H1 (cell line): ENCODE data around the gene DNAJB7. TPM values are rescaled to one million over a fixed set of nuclear protein-coding genes. Genes with fewer than 3 reads are reported as not detected.

ENCODE experiments used
- CTCF ChIA-PET: fragments of 300-600 bp; sonication (Branson Sonifier 250); formaldehyde crosslinking; loops from one replicate; lab custom pipeline; 2021; ENCODE audit not compliant: partially characterized antibody; lab: Charles Lee
- POLR2A ChIA-PET: fragments of 300-600 bp; sonication (Branson Sonifier 250); formaldehyde crosslinking; loops from one replicate; lab custom pipeline; 2021; ENCODE audit warnings: inconsistent platforms; ENCODE audit not compliant: partially characterized antibody; lab: Charles Lee
- DNase-seq, 2 experiments: peaks; one replicate each; pipeline versions ENCODE4 v3.0.0 to v3.0.0-alpha.2; 2010 to 2022; ENCODE audit warnings: low spot score in 2 of 2, low read depth in 1 of 2, mixed read lengths in 1 of 2
- FAIRE-seq: peaks from 2 replicates; lab custom pipeline; 2011; peaks lifted over from hg19 to GRCh38; lab: Jason Lieb, UNC
- H2AFZ ChIP-seq: 2 replicates; pipeline ENCODE4 v1.8.1; 2012; ENCODE audit warnings: low read length, inconsistent platforms
- H2AK5ac ChIP-seq: 2 replicates; pipeline ENCODE4 v1.6.1; 2013; ENCODE audit warnings: low read depth, low read length
- H2BK120ac ChIP-seq: replicated peaks from 2 replicates; pipeline ENCODE3; 2013; ENCODE audit warnings: low read depth, low read length, inconsistent platforms
- H2BK12ac ChIP-seq: 2 replicates; pipeline ENCODE4 v1.6.1; 2013; ENCODE audit warnings: low read depth, low read length
- H2BK15ac ChIP-seq: 2 replicates; pipeline ENCODE4 v1.6.1; 2013; ENCODE audit warnings: low read length
- H2BK20ac ChIP-seq: 2 replicates; pipeline ENCODE4 v1.6.1; 2013; ENCODE audit warnings: low read length
- H2BK5ac ChIP-seq: 2 replicates; pipeline ENCODE4 v1.6.1; 2013; ENCODE audit warnings: low read depth, low read length
- H3K14ac ChIP-seq: 2 replicates; pipeline ENCODE4 v1.6.1; 2013; ENCODE audit warnings: inconsistent platforms; ENCODE audit not compliant: insufficient read length
- H3K18ac ChIP-seq: 2 replicates; pipeline ENCODE4 v1.6.1; 2013; ENCODE audit warnings: low read length; ENCODE audit errors: extremely low read depth
- H3K23ac ChIP-seq: 2 replicates; pipeline ENCODE4 v1.6.1; 2013; ENCODE audit warnings: inconsistent platforms; ENCODE audit not compliant: insufficient read length
- H3K23me2 ChIP-seq: 2 replicates; pipeline ENCODE4 v1.6.1; 2013; ENCODE audit warnings: low read depth, low read length
- H3K27ac ChIP-seq: 2 replicates; pipeline ENCODE4 v1.6.1; 2011; ENCODE audit warnings: low read depth, low read length, inconsistent platforms
- H3K27me3 ChIP-seq, 4 experiments: replicated peaks in 1 of 4; 1 replicate in 1 of 4; 2 replicates in 3 of 4; pipeline versions ENCODE4 v1.6.1 to v1.8.1; 2011 to 2013; ENCODE audit warnings: low read length in 3 of 4, mild to moderate bottlenecking in 3 of 4, inconsistent platforms in 2 of 4, mixed read lengths in 2 of 4, moderate library complexity in 1 of 4; ENCODE audit not compliant: control insufficient read depth in 3 of 4, insufficient read depth in 3 of 4; ENCODE audit errors: extremely low read depth in 1 of 4
- H3K36me3 ChIP-seq, 4 experiments: 2 replicates each; pipeline versions ENCODE4 v1.6.1 to v1.8.1; 2011 to 2013; ENCODE audit warnings: mild to moderate bottlenecking in 4 of 4, low read length in 3 of 4, moderate library complexity in 2 of 4, control low read depth in 1 of 4, inconsistent platforms in 1 of 4; ENCODE audit not compliant: insufficient read depth in 4 of 4, control insufficient read depth in 2 of 4
- H3K4ac ChIP-seq: replicated peaks from 2 replicates; pipeline ENCODE3; 2013; ENCODE audit warnings: low read length, low read depth, mixed read lengths, inconsistent platforms; ENCODE audit not compliant: insufficient read length
- H3K4me1 ChIP-seq, 4 experiments: replicated peaks in 1 of 4; 1 replicate in 1 of 4; 2 replicates in 3 of 4; pipeline versions ENCODE4 v1.6.1 to v1.8.1; 2011 to 2013; ENCODE audit warnings: low read length in 3 of 4, inconsistent platforms in 2 of 4, mixed read lengths in 1 of 4; ENCODE audit not compliant: insufficient read depth in 4 of 4, control insufficient read depth in 3 of 4
- H3K4me2 ChIP-seq, 2 experiments: 2 replicates each; pipeline versions ENCODE4 v1.6.1 to v1.8.1; 2011 to 2013; ENCODE audit warnings: low read depth in 2 of 2, low read length in 2 of 2, control low read depth in 1 of 2, inconsistent platforms in 1 of 2, mild to moderate bottlenecking in 1 of 2; ENCODE audit not compliant: insufficient read depth in 1 of 2
- H3K4me3 ChIP-seq, 4 experiments: fragments of 200-600, 300-600 bp in 1 of 4; sonication (generic), shearing (Covaris generic), sonication (Bioruptor Twin) in 1 of 4; 2 replicates each; pipeline versions ENCODE4 v1.5.1 to v1.8.1; 2011 to 2016; ENCODE audit warnings: low read length in 4 of 4, low read depth in 3 of 4, control low read depth in 2 of 4, inconsistent platforms in 2 of 4, mild to moderate bottlenecking in 2 of 4, mixed read lengths in 1 of 4, moderate library complexity in 1 of 4; ENCODE audit not compliant: insufficient read depth in 2 of 4; ENCODE audit errors: extremely low read depth in 1 of 4
- H3K56ac ChIP-seq: replicated peaks from 2 replicates; pipeline ENCODE3; 2013; ENCODE audit warnings: low read depth, mild to moderate bottlenecking, mixed read lengths, low read length, inconsistent platforms; ENCODE audit not compliant: insufficient read length
- H3K79me1 ChIP-seq: 2 replicates; pipeline ENCODE4 v1.6.1; 2013; ENCODE audit warnings: low read depth, low read length, control low read depth
- H3K79me2 ChIP-seq, 2 experiments: 2 replicates each; pipeline versions ENCODE4 v1.6.1 to v1.8.1; 2012 to 2013; ENCODE audit warnings: low read length in 2 of 2, mild to moderate bottlenecking in 2 of 2, inconsistent platforms in 1 of 2; ENCODE audit not compliant: insufficient read depth in 2 of 2, control insufficient read depth in 1 of 2
- H3K9ac ChIP-seq, 4 experiments: replicated peaks in 1 of 4; 1 replicate in 1 of 4; 2 replicates in 3 of 4; pipeline versions ENCODE4 v1.6.1 to v1.8.1; 2011 to 2013; ENCODE audit warnings: low read depth in 3 of 4, low read length in 3 of 4, control low read depth in 2 of 4, mild to moderate bottlenecking in 2 of 4, moderate library complexity in 2 of 4, inconsistent platforms in 1 of 4; ENCODE audit errors: extremely low read depth in 1 of 4
- H3K9me3 ChIP-seq, 2 experiments: 2 replicates each; pipeline versions ENCODE4 v1.6.1 to v1.8.1; 2012 to 2013; ENCODE audit warnings: mild to moderate bottlenecking in 2 of 2, moderate library complexity in 2 of 2, control low read depth in 1 of 2, inconsistent platforms in 1 of 2, low read depth in 1 of 2, low read length in 1 of 2, mixed read lengths in 1 of 2; ENCODE audit not compliant: insufficient read depth in 2 of 2
- H4K20me1 ChIP-seq, 2 experiments: replicated peaks in 1 of 2; 2 replicates each; pipeline versions ENCODE3 to v1.8.1; 2011 to 2013; ENCODE audit warnings: inconsistent platforms in 2 of 2, low read length in 2 of 2, mild to moderate bottlenecking in 1 of 2; ENCODE audit not compliant: insufficient read depth in 2 of 2, control insufficient read depth in 1 of 2
- H4K5ac ChIP-seq: 2 replicates; pipeline ENCODE4 v1.6.1; 2013; ENCODE audit warnings: low read length, low read depth, mixed read lengths, inconsistent platforms; ENCODE audit not compliant: insufficient read length
- H4K8ac ChIP-seq: 2 replicates; pipeline ENCODE4 v1.8.0; 2013; ENCODE audit warnings: mild to moderate bottlenecking, moderate library complexity, low read length, inconsistent platforms; ENCODE audit not compliant: insufficient read depth; ENCODE audit errors: extremely low read depth
- H4K91ac ChIP-seq: replicated peaks from 2 replicates; pipeline ENCODE3; 2013; ENCODE audit warnings: low read length, mixed read lengths, inconsistent platforms; ENCODE audit not compliant: insufficient read length
- BACH1 ChIP-seq: IDR thresholded peaks from 2 replicates; pipeline ENCODE4 v1.6.1; 2012; ENCODE audit warnings: low read length, improper control_type of control experiment
- EZH2 ChIP-seq: fragments of 200-600 bp; sonication (generic); IDR thresholded peaks from 2 replicates; pipeline ENCODE4 v1.7.1; 2012; ENCODE audit warnings: low read depth, mild to moderate bottlenecking, moderate library complexity, low read length, inconsistent platforms; ENCODE audit not compliant: severe bottlenecking
- MAFK ChIP-seq: IDR thresholded peaks from 2 replicates; pipeline ENCODE4 v1.6.1; 2012; ENCODE audit warnings: low read depth, mild to moderate bottlenecking, improper control_type of control experiment, low read length
- POU5F1 ChIP-seq: IDR thresholded peaks from 2 replicates; pipeline ENCODE4 v1.6.1; 2011; ENCODE audit warnings: low read depth, mild to moderate bottlenecking, low read length, moderate library complexity
- RAD21 ChIP-seq, 2 experiments: IDR thresholded peaks in 1 of 2; conservative IDR thresholded peaks in 1 of 2; 2 replicates each; pipeline ENCODE4 v1.6.1; 2011; ENCODE audit warnings: low read depth in 2 of 2, low read length in 2 of 2, improper control_type of control experiment in 1 of 2, inconsistent platforms in 1 of 2, mild to moderate bottlenecking in 1 of 2, moderate library complexity in 1 of 2
- WGBS, 2 experiments: shearing (Covaris generic) in 1 of 2; methylation state at CpG; one replicate each; pipeline versions ENCODE4 v1.1.6 to v1.1.7; 2013 to 2015; ENCODE audit warnings: low lambda C conversion rate in 2 of 2, mixed read lengths in 2 of 2, inconsistent platforms in 1 of 2, low coverage in 1 of 2, missing lambda C conversion rate in 1 of 2; ENCODE audit not compliant: insufficient replicate concordance in 2 of 2, insufficient coverage in 1 of 2, insufficient read length in 1 of 2; ENCODE audit errors: extremely low coverage in 1 of 2, missing lambda C conversion rate in 1 of 2; 5-methylcytosine and 5-hydroxymethylcytosine counted together
- polyA plus RNA-seq, 7 experiments: library from polyadenylated mRNA; depleted of rRNA in 3 of 7; stranded (reverse) in 5 of 7; unstranded in 2 of 7; fragments of >200 nt in 5 of 7; fragments of 200-250 nt in 2 of 7; gene quantifications; 1 replicate in 5 of 7; 2 replicates in 1 of 7; 4 replicates in 1 of 7; pipeline versions ENCODE4 v1.2.1 to v1.2.3, GENCODE V29; 2011 to 2013; ENCODE audit warnings: missing spikeins in 2 of 7, mixed read lengths in 2 of 7
- total RNA-seq: library from RNA; stranded (reverse); fragmentation: NEBNext Ultra II Directional; extraction: Animal tissue kit (Norgen Biotek cat#: 25700); gene quantifications from 2 replicates; pipeline ENCODE4 v1.2.1, GENCODE V29; 2021
- TF ChIP-seq, protein P1 (sequence below), 3 experiments: IDR thresholded peaks; 1 replicate in 2 of 3; 2 replicates in 1 of 3; pipeline versions ENCODE4 v1.5.1 to v1.6.1; 2011; ENCODE audit warnings: low read length in 3 of 3, mild to moderate bottlenecking in 3 of 3, inconsistent platforms in 2 of 3, low read depth in 1 of 3, moderate library complexity in 1 of 3; ENCODE audit not compliant: insufficient read depth in 1 of 3; ENCODE audit errors: control extremely low read depth in 1 of 3

Gene DNAJB7
- total and polyA plus RNA-seq, 2 of the 8 experiments (the other 6 are each of a cell fraction or from before 2014, with no cell fraction given), result not detected

DNA sequence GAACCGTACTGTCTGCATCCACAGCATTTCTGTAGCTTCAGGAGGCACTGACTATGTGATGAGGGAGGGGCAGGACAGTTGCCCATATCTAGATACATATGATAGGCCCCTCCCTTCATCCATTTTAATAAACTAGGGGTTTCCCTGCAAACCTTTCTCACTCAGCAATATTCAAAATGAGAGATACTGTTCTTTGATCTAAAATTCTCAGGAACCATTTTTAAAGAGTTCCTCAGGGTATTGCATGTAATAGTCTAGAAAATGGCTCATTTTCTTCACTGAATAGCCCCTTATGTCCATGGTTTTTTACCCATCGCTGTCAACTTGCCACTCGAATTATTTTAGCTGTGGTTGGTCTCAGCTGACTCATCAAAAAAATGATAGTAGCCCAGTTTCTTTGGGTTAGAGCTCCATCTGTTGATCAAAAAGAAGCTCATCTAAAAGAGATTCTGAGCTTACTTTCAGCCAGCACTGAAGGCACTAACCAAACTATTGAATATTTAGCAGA lies 37.0 kb upstream of the DNAJB7 start:
- no peak overlapping the region for H3K4me2 ChIP-seq
- DNase-seq (no peak), FAIRE-seq (peak; percentile 39)
- no peak overlapping the region for H2BK20ac ChIP-seq
- H4K8ac ChIP-seq, result no peak overlapping the region
- H3K4me1 ChIP-seq, result no peaks in the 10 kb centered on the region
- H3K4ac ChIP-seq, result no peak overlapping the region
- H3K4me3 ChIP-seq, result no peak overlapping the region
- no peaks in the 10 kb centered on the region for H4K20me1 ChIP-seq
- no peak overlapping the region for H3K9ac ChIP-seq
- ChIA-PET CTCF (interaction anchor here (0.7 to 1.7 kb wide), 20 partner anchors 9 to 526 kb away, joined by 3 to 5 read pairs (median 3); no protein-coding TSS in a partner anchor), POLR2A (interaction anchor here (0.6 kb wide), 1 partner anchor 13 kb away, joined by 3 read pairs; no protein-coding TSS in a partner anchor)
- H3K18ac ChIP-seq, result no peak overlapping the region
- no peak overlapping the region for H4K5ac ChIP-seq
- H2BK5ac ChIP-seq, result no peak overlapping the region
- 82% methylated on average over 3 of the region's 3 CpGs; no CpG with 5 or more reads in 1 of the 2 experiments for WGBS, 2 experiments
- no peaks in the 10 kb centered on the region for H3K79me2 ChIP-seq
- no peak overlapping the region for H3K56ac ChIP-seq
- H3K36me3 ChIP-seq, result no peaks in the 10 kb centered on the region
- no peaks in the 10 kb centered on the region for H3K23me2 ChIP-seq
- TF ChIP-seq EZH2 (no peak), RAD21 (IDR thresholded peaks at IDR 0.05 in 1 of 2, conservative IDR thresholded peaks at IDR 0.05 in 1 of 2; ENCODE audit: low read depth in 2 of 2, low read length in 2 of 2) (peak; percentile 61 to 74), MAFK (peak; percentile 98), BACH1 (peak; percentile 95), POU5F1 (no peak)
- TF ChIP-seq, protein P1, sequence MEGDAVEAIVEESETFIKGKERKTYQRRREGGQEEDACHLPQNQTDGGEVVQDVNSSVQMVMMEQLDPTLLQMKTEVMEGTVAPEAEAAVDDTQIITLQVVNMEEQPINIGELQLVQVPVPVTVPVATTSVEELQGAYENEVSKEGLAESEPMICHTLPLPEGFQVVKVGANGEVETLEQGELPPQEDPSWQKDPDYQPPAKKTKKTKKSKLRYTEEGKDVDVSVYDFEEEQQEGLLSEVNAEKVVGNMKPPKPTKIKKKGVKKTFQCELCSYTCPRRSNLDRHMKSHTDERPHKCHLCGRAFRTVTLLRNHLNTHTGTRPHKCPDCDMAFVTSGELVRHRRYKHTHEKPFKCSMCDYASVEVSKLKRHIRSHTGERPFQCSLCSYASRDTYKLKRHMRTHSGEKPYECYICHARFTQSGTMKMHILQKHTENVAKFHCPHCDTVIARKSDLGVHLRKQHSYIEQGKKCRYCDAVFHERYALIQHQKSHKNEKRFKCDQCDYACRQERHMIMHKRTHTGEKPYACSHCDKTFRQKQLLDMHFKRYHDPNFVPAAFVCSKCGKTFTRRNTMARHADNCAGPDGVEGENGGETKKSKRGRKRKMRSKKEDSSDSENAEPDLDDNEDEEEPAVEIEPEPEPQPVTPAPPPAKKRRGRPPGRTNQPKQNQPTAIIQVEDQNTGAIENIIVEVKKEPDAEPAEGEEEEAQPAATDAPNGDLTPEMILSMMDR (IDR thresholded peaks at IDR 0.05; ENCODE audit: control extremely low read depth in 1 of 3, insufficient read depth in 1 of 3, low read depth in 1 of 3, low read length in 3 of 3), result peak in 1 of 3 experiments; percentile 46; a peak in 2 of 4 replicates
- no peak overlapping the region for H2BK15ac ChIP-seq
- no peak overlapping the region for H2BK12ac ChIP-seq
- no peak overlapping the region for H3K27ac ChIP-seq
- H3K9me3 ChIP-seq, result no peaks in the 10 kb centered on the region
- no peak overlapping the region for H2AK5ac ChIP-seq
- no peak overlapping the region for H3K23ac ChIP-seq
- no peak overlapping the region for H3K14ac ChIP-seq
- no peak overlapping the region for H2BK120ac ChIP-seq
- no peak overlapping the region for H4K91ac ChIP-seq
- no peak overlapping the region for H2AFZ ChIP-seq
- no peaks in the 10 kb centered on the region; the same call in 1 of the 2 replicates for H3K79me1 ChIP-seq
- H3K27me3 ChIP-seq, result no peaks in the 10 kb centered on the region
